H1 (cell line): ENCODE measurements around the gene CORT. TPM values are rescaled to one million over a fixed set of nuclear protein-coding genes. Genes with fewer than 3 reads are reported as not detected.

Experiments used
- CHD7 ChIP-seq: fragments of 300-600 bp; sonication (generic); IDR thresholded peaks from 2 replicates; pipeline ENCODE4 v1.7.1; 2012; ENCODE audit warnings: low read length, moderate library complexity, mild to moderate bottlenecking, inconsistent platforms; ENCODE audit not compliant: insufficient replicate concordance
- EP300 ChIP-seq, 2 experiments: IDR thresholded peaks; 1 replicate in 1 of 2; 2 replicates in 1 of 2; pipeline ENCODE4 v1.6.1; 2011 to 2012; ENCODE audit warnings: low read depth in 2 of 2, low read length in 2 of 2, mild to moderate bottlenecking in 2 of 2, borderline replicate concordance in 1 of 2, inconsistent platforms in 1 of 2, moderate library complexity in 1 of 2
- MAFK ChIP-seq: IDR thresholded peaks from 2 replicates; pipeline ENCODE4 v1.6.1; 2012; ENCODE audit warnings: low read depth, mild to moderate bottlenecking, improper control_type of control experiment, low read length
- RFX5 ChIP-seq: IDR thresholded peaks from 2 replicates; pipeline ENCODE4 v1.6.1; 2011; ENCODE audit warnings: low read depth, low read length, improper control_type of control experiment, borderline replicate concordance
- ZNF274 ChIP-seq: IDR thresholded peaks from 2 replicates; pipeline ENCODE4 v1.7.0; 2012; ENCODE audit warnings: low read length, borderline replicate concordance; ENCODE audit errors: extremely low read depth
- polyA plus RNA-seq, 7 experiments: library from polyadenylated mRNA; depleted of rRNA in 3 of 7; stranded (reverse) in 5 of 7; unstranded in 2 of 7; fragments of >200 nt in 5 of 7; fragments of 200-250 nt in 2 of 7; gene quantifications; 1 replicate in 5 of 7; 2 replicates in 1 of 7; 4 replicates in 1 of 7; pipeline versions ENCODE4 v1.2.1 to v1.2.3, GENCODE V29; 2011 to 2013; ENCODE audit warnings: missing spikeins in 2 of 7, mixed read lengths in 2 of 7
- total RNA-seq: library from RNA; stranded (reverse); fragmentation: NEBNext Ultra II Directional; extraction: Animal tissue kit (Norgen Biotek cat#: 25700); gene quantifications from 2 replicates; pipeline ENCODE4 v1.2.1, GENCODE V29; 2021
- TF ChIP-seq, protein P1 (sequence below): IDR thresholded peaks from 2 replicates; pipeline ENCODE4 v1.6.1; 2012; ENCODE audit warnings: low read length, inconsistent platforms

The CORT gene
- total and polyA plus RNA-seq, 2 of the 8 experiments (the other 6 are each of a cell fraction or from before 2014, with no cell fraction given), result 0.15 to 0.30 TPM

DNA sequence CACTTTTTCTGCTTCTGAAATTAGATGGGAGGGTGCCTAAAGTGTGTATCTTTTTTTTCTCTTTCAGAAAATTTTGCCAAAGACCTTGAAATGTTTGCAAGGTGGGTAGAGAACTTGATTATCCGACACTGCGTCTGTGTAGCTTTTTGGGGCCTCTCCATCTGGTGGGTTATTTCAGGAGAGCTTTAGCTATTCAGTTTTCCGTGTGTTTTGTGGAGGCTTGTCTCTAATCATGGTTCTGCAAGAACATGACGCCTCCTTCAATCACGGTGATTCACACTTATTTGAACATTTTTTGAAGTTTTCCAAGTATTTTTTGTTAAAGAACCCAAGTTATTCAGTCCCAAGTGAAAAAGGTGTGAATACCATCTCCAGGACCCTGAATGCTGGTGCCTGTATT is 15.2 kb upstream of the CORT start (continued):
- no peak for TF ChIP-seq CHD7
- no peak for TF ChIP-seq MAFK
- TF ChIP-seq, protein P1, sequence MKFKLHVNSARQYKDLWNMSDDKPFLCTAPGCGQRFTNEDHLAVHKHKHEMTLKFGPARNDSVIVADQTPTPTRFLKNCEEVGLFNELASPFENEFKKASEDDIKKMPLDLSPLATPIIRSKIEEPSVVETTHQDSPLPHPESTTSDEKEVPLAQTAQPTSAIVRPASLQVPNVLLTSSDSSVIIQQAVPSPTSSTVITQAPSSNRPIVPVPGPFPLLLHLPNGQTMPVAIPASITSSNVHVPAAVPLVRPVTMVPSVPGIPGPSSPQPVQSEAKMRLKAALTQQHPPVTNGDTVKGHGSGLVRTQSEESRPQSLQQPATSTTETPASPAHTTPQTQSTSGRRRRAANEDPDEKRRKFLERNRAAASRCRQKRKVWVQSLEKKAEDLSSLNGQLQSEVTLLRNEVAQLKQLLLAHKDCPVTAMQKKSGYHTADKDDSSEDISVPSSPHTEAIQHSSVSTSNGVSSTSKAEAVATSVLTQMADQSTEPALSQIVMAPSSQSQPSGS, result no peak
- no peak for TF ChIP-seq RFX5
- TF ChIP-seq EP300 (IDR thresholded peaks at IDR 0.05; ENCODE audit: borderline replicate concordance in 1 of 2, low read depth in 2 of 2, low read length in 2 of 2), result no peak
- no peak for TF ChIP-seq ZNF274
